Measurements from ENCODE around the gene ZNF548.

Gene ZNF548

GRCh38 chr19:57403737-57404563 is 14.3 kb downstream of the ZNF548 start:
- DNase-seq = no peak

- peak in 1 of 2 donors; percentile 5 for DNase-seq
Measured at GRCh38 chr19:57406516-57407123, 17.0 kb downstream of the ZNF548 start.

DNA sequence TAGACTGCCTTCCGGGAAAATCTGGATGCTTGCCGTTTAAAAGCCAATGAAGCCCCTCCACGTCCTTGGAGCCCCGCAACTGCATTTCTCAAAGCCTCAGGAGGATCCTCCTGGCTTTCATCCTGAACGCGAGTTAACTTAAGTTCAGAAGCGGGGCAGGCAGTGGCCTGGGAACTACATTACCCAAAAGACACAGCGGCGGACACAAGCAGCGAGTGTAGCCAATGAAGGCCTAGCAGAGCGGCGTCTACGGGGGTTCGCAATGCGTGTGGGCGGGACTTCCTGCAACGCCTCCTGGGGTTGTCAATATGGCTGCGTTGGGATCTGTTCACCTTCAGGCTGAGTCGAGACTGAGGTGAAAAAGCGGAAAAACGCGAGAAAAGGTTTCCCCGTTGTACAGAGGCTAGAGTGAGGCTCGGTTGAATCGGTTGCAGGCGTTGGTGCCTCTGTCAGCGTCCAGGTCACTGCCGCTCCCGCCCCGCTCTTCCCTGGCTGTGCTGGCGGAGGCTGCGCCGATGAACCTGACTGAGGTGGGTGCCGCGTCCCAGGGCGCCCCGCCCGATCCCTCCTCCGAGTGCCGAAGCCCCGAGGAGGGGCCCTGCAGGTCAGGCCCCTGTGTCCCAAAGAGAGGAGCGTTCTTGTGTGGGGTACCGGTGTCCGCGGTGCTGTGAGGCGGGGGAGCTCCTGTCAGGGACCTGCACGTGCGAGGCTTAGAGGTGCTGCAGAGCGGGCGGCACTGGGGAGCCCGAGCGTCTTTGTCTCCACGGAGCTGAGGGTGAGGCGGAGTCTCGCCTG is 21.4 kb downstream of the ZNF548 start, which contains the start of gene ZNF17:
Gene ZNF17, plus strand, starts transcription at position 285 of the 795 bp plus-strand sequence. CDS start 2,455 bp downstream, outside the sequence.
- peak; percentile 91 to 94 for DNase-seq

GRCh38 chr19:57419439-57419838 is 29.8 kb downstream of the ZNF548 start:
- no peak for DNase-seq

DNA sequence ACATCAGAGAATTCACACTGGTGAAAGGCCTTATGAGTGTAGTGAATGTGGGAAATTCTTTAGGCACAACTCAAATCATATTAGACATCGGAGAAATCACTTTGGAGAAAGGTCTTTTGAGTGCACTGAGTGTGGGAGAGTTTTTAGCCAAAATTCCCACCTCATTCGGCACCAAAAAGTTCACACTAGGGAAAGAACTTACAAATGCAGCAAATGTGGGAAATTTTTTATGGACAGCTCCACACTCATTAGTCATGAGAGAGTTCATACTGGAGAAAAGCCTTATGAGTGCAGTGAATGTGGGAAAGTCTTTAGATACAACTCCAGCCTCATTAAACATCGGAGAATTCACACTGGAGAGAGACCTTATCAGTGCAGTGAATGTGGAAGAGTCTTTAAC is 31.4 kb downstream of the ZNF548 start:
- no peak for DNase-seq

DNA sequence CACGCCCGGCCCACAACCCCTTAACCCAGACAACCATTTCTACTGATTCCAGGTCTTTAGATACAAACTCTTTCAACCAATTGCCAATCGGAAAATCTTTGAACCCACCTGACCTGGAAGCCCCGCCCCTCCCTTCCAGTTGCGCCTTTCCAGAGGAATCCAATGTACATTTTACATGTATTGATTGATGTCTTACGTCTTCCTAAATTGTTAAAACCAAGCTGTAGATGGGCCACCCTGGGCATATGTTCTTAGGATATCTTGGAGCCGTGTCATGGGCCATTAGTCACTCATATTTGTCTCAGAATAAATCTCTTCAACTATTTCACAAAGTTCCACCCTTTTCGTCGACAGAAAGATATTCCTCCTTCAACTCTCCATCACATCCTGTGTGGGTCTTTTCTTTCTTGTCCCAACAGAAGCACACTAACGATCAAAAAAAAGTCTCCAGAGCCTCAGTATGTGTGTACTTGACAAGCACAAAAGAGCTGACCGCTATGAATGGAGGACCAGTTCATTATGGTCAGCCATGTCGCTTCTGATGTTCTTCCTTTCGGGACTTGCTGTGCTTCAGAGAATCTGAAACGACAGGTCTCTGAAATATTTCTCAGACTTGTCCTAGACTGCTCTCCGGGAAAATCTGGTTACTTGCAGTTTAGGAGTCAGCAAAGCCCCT is 44.9 kb downstream of the ZNF548 start:
- DNase-seq = no peak

DNA sequence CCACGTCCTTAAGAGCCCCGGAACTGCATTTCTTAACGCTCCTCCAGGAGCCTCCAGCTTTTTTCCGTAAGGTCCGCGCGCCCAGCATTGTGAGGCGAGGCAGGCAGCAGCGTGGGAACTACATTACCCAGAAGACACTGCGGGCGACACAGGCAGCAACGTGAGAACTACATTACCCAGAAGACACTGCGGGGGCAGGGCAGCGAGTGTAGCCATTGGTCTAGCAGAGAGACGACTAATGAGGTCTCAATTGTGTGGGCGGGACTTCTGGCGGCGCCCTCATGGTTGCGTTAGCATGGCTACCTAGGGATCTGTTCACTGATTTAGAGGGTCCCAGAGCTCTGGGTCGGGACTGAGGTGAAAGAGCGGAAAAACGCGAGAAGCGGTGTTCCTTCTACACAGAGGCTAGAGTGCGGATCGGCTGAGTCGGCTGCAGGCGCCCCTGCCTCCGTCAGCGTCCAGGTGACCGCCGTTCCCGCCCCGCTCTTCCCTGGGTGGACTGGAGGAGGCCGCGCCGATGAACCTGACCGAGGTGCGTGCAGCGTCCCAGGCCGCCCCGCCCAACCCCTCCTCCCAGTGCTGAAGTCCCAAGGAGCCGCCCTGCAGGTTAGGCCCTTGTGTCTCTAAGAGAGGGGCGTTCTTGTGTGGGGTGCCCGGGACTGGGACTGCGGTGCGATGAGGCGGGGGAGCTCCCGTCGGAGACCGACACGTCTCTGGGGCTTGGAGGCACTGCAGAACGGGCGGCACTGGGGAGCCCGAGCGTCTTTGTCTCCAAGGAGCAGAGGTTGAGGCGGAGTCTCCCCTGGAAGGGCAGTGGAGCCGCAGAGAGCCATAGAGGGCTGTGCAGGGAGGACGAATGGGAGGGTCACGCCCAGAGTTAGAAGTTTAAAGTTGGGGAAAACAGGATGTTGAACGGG is 45.7 kb downstream of the ZNF548 start, which contains the start of gene ZNF749:
Gene ZNF749, plus strand, starts transcription at position 264 of the 917 bp plus-strand sequence. Its CDS starts 254 bp downstream, at position 518.
- DNase-seq = peak; percentile 96 to 97

- no peak for DNase-seq
Measured at GRCh38 chr19:57436417-57436816, 46.8 kb downstream of the ZNF548 start.

DNA sequence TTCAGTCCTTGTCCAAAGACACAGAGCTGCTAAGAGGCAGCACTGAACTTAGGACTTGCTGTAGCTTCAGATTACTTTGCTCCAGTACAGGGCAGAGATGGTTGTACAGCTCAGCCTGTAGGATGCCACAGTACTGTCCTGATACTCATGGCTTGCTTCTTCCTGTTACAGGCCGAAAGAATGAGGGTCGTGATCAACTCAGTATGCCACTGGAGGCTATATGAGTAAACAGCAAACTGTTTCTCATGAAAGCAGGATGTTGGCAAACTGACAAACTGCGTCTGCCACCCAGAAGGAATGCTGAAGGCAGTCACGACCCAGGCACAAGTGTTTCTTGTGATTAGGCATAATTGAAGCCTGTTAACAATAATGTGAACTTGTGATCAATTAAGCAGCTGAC is 48.3 kb downstream of the ZNF548 start:
- no peak for DNase-seq

DNA sequence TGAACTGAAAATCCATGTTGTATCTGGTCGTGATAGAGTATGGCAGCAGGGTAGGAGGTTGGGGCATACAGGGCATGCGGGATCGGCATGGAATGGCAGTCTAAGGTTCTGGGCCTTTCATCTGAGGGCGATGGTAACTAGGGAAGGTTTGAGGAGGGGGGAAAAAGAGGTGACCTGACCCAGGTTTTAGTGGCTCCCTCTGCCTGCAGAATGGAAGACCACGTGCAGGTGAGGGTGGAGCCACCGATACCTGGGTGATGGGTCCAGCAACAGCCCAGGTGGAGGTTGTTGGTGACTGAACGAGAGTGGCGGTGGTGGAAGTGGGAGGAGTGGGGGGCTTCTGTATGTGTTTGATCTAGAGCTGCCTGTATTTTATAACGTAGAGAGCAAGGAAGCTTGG is 49.3 kb downstream of the ZNF548 start:
- no peak for DNase-seq

GRCh38 chr19:57441979-57442752 is 52.5 kb downstream of the ZNF548 start:
- no peak for DNase-seq

- no peak for DNase-seq
Measured at GRCh38 chr19:57443121-57443696, 53.6 kb downstream of the ZNF548 start.

DNA sequence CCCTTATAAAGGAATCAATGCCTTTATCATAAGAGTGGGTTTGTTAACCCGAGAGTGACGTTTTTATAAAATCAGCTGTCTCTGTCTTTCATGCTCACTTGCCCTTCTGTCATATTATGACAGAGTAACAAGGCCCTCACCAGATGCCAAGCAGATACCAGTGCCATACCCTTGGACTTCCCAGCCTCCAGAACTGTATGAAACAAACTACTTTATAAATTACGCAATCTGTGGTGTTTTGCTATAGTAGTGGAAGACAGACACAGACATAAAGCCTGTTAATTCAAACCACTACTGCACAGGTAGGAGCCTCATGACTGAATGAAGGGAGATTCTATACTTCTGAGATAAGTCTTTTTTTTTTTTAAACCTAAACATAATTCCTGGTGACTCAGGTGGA is 62.7 kb downstream of the ZNF548 start:
- no peak for DNase-seq
